Lower leg skin (tissue), 4 donors: ENCODE measurements around the gene L3MBTL3. TPM values are rescaled to one million over a fixed set of nuclear protein-coding genes. Genes with fewer than 3 reads are reported as not detected.

ENCODE experiments used
- DNase-seq, 2 donors: peaks; one replicate each; pipeline ENCODE4 v3.0.0-alpha.2; 2019; ENCODE audit warnings: low spot score in 2 of 2
- H3K4me3 ChIP-seq: fragments of 200-600 bp; sonication (generic); 2 replicates; pipeline ENCODE4 v1.5.1; 2017; ENCODE audit warnings: mild to moderate bottlenecking, low read depth; ENCODE audit not compliant: poor library complexity, severe bottlenecking
- POLR2A ChIP-seq, 2 donors: fragments of 450-650 bp; IDR thresholded peaks; one replicate each; pipeline ENCODE4 v1.6.1; 2016 to 2017; ENCODE audit warnings: antibody characterized with exemption in 2 of 2, mild to moderate bottlenecking in 1 of 2, moderate library complexity in 1 of 2
- WGBS, 2 donors: methylation state at CpG; one replicate each; pipeline ENCODE4 v1.1.5; 2018; 5-methylcytosine and 5-hydroxymethylcytosine counted together
- intact Hi-C: fragments of 100-400 bp; cut with DNase I; formaldehyde crosslinking; loops from one replicate; pipeline ENCODE4 v1.15.0; 2023; ENCODE audit warnings: low total_unique reads
- total RNA-seq, 4 donors: library from RNA; depleted of rRNA; stranded (reverse); fragments of >200 nt; gene quantifications; one replicate each; pipeline ENCODE4 v1.1.0, GENCODE V29; 2016
- TF ChIP-seq, protein P1 (sequence below), 3 donors: fragments of 450-650 bp; IDR thresholded peaks; one replicate each; pipeline ENCODE4 v1.5.1; 2016; ENCODE audit warnings: antibody characterized with exemption in 3 of 3, mild to moderate bottlenecking in 3 of 3, moderate library complexity in 2 of 3

L3MBTL3 gene
- total RNA-seq, 4 donors from 2014 or later: 4.0 to 10.0 (median 5.9) TPM

DNA sequence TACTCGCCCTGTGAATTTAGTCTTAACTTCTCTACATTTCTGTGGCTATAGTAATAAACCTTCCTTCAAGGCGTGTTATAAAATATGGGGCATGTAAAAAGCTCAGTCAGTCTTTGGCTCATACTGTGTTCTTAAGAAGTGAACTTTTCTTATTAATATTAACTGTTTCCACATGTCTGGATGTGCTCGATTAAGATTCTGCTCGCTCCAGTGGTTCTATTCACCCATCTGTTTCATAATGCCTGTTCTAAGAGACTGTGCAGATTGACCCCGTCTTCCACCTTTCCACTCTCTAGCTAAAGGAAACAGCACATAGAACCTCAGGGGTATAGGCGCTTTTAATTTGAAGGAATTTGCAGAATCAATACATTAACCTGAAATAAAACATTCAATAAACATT is 99.9 kb downstream of the L3MBTL3 start:
- no peak for DNase-seq
- WGBS, 2 donors: 53 to 57% methylated on average over 6 of the region's 6 CpGs
- no peak overlapping the region for H3K4me3 ChIP-seq
- intact Hi-C loops: no loop called here
- no peak for TF ChIP-seq POLR2A (IDR thresholded peaks at IDR 0.05)
- TF ChIP-seq, protein P1, sequence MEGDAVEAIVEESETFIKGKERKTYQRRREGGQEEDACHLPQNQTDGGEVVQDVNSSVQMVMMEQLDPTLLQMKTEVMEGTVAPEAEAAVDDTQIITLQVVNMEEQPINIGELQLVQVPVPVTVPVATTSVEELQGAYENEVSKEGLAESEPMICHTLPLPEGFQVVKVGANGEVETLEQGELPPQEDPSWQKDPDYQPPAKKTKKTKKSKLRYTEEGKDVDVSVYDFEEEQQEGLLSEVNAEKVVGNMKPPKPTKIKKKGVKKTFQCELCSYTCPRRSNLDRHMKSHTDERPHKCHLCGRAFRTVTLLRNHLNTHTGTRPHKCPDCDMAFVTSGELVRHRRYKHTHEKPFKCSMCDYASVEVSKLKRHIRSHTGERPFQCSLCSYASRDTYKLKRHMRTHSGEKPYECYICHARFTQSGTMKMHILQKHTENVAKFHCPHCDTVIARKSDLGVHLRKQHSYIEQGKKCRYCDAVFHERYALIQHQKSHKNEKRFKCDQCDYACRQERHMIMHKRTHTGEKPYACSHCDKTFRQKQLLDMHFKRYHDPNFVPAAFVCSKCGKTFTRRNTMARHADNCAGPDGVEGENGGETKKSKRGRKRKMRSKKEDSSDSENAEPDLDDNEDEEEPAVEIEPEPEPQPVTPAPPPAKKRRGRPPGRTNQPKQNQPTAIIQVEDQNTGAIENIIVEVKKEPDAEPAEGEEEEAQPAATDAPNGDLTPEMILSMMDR (IDR thresholded peaks at IDR 0.05): no peak

DNA sequence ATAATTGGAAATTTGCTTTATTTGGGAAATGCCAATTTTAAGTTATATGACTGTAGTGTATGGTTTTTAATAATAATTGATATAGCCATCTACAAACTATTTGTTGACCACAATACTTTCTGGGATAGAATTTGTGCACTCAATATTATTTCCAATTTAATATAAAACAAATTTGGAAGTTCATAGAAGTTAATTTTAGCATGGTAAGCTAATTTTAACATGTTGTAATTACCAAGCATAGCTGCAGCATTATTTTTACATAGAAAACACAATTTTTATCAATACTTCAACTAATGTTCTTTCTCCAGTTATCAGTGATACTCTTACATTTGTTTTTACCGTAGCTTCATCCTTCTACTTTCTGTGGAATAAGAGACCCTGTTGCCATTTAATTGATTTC is 100.8 kb downstream of the L3MBTL3 start:
- intact Hi-C loops: no loop called here
- no peak for DNase-seq
- H3K4me3 ChIP-seq: no peak overlapping the region
- TF ChIP-seq, protein P1 (IDR thresholded peaks at IDR 0.05): no peak
- TF ChIP-seq POLR2A (IDR thresholded peaks at IDR 0.05): no peak
- WGBS, 2 donors: 98 to 100% methylated on average over 1 of the region's 1 CpG

DNA sequence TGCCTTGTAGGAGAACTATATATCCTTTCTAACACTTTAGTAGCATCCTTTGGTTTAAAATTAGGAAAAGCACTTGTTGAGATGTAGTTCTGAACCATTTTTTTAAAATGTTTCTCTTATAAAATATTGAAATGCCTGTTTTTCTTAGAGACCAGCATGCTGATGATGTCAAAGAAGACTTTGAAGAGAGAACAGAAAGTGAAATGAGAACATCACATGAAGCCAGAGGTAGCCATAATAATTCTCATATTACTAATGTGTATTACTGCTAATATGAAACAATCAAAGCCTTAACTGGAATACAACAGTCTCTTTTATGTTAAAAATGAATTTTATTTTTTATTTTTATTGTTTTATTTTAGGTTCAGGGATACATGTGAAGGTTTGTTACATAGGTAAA is 102.3 kb downstream of the L3MBTL3 start:
- intact Hi-C loops: no loop called here

DNA sequence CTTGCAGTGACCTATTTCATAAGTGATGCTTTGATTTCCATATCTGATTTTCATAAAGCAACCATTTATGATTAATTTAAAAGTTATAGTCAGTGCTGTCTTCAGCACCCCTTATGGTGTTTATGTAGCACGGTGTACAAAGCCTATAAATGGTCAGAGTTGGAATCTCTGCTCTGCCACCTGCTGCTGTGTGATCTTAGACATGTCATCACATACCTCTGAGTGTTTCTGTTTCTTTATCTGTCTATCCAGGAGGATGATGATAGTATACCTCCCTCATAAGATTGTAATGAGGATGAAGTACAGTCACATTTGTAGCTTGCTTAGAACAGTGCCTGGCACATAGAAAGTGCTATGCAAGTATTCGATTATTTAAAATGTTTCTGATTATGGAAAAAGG is 103.9 kb downstream of the L3MBTL3 start:
- TF ChIP-seq, protein P1 (IDR thresholded peaks at IDR 0.05): no peak
- no peak for TF ChIP-seq POLR2A (IDR thresholded peaks at IDR 0.05)
- no peak overlapping the region for H3K4me3 ChIP-seq
- DNase-seq: no peak
- intact Hi-C loops: no loop called here
- WGBS, 2 donors: 91 to 93% methylated on average over 2 of the region's 2 CpGs

More for the DNA sequence above, 102.3 kb downstream of the L3MBTL3 start:
- no peak for DNase-seq
- TF ChIP-seq POLR2A (IDR thresholded peaks at IDR 0.05): no peak
- TF ChIP-seq, protein P1 (IDR thresholded peaks at IDR 0.05): no peak
- H3K4me3 ChIP-seq: no peak overlapping the region

DNA sequence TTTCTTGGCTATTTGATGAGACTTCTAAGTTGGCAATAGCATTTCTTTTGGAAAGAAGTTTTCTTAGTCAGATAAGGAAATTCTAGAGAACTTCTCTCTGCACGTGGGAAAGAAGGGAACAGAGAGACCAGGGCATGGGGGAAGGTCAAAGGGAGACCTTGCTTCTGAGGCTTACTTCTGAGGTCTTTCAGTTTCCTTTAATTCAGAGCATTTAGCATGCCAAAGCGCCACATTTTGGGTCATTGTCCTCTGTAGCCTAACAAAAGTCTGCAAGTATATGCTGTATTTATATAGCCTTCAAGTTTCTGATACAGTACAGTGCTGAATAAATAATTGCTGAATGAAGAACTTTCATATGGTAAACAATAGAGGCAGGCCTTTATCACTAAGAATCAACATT is 108.8 kb downstream of the L3MBTL3 start:
- intact Hi-C loops: no loop called here
- H3K4me3 ChIP-seq: no peak overlapping the region
- DNase-seq: no peak
- no peak for TF ChIP-seq POLR2A (IDR thresholded peaks at IDR 0.05)
- TF ChIP-seq, protein P1 (IDR thresholded peaks at IDR 0.05): no peak
- WGBS, 2 donors: 66 to 73% methylated on average over 2 of the region's 2 CpGs

DNA sequence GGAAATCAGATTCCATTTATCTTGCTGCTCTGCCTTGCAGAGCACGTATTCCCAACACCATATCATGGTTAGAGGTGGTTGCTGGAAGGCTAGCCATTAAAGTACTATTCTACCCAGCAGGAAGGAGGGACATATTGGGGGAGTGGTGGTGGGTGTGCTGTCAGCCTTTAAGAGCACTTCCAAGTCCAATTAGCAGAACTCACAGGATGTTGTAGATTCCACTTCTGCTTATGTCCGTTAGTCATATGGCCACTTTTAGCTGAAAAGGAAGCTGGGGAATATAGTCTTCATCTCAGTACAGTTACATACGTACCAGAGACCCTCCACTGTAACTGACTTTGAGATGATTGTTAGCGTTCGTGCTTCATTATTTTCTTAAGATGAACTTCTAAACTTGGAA is 109.9 kb downstream of the L3MBTL3 start:
- 89 to 91% methylated on average over 5 of the region's 5 CpGs for WGBS, 2 donors
- H3K4me3 ChIP-seq: no peak overlapping the region
- TF ChIP-seq, protein P1 (IDR thresholded peaks at IDR 0.05): no peak
- TF ChIP-seq POLR2A (IDR thresholded peaks at IDR 0.05): no peak
- no peak for DNase-seq
- intact Hi-C loops: no loop called here
